ENCODE data around the gene MED15. TPM values are rescaled to one million over a fixed set of nuclear protein-coding genes. Genes with fewer than 3 reads are reported as not detected.

The MED15 gene
- total and polyA plus RNA-seq, 10 of the 15 experiments (the other 5 are each of a cell fraction or from before 2014, with no cell fraction given) = 1.4 to 75.2 (median 26.9) TPM

DNA sequence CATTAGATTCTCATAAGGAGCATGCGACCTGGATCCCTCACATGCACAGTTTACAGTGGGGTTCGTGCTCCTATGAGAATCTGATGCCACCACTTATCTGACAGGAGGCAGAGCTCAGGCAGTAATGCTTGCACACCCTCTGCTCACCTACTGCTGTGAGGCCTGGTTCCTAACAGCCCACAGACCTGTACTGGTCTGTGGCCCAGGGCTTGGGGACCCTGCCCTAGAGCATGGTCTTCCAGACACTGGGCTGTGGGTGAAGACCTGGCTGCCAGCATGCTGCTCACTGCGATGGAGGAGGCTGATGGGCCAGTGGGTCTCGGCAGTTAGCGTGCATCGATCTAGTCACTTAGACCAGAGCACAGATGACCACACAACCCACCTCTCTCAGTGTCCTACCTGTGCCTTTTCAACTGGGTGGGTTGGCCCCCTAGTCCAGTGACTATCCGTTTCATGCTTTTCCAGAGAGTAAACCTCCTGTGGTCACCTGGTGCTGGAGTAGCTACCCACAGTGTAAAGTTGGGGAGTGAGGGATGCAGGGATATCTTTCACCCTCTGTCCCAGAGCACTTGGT is 21.1 kb downstream of the MED15 start (continued):
- TF ChIP-seq ZNF592 (IDR thresholded peaks at IDR 0.05) = no peak

- no peaks in the 10 kb centered on the region; the same call in 1 of the 2 replicates for H3K4me1 ChIP-seq (ENCODE audit: control insufficient read depth, insufficient read depth, low read length)
- no peak for ATAC-seq
- no peak for FAIRE-seq
- H3K4me2 ChIP-seq (ENCODE audit: control insufficient read depth, insufficient read depth) = no peak overlapping the region
- no peak overlapping the region for H3K4me3 ChIP-seq
- no peak for DNase-seq (ENCODE audit: low read depth, low spot score)
- in situ Hi-C loops (cut with MboI) = no loop called here
- ChIA-PET CTCF (interaction anchor here (1.2 kb wide), 1 partner anchor 41 kb away, joined by 4 read pairs; no protein-coding TSS in a partner anchor), POLR2A (no interaction called here), SMC1A (ENCODE audit: uncharacterized antibody, unreplicated experiment) (no interaction called here), RAD21 (ENCODE audit: unreplicated experiment) (interaction anchor here (1.0 kb wide), 1 partner anchor 18 kb away, joined by 3 read pairs; no protein-coding TSS in a partner anchor)
- H2AFZ ChIP-seq (ENCODE audit: control insufficient read depth, low read depth, low read length) = no peak overlapping the region
- peaks cover 7% of the 10 kb centered on the region for H4K20me1 ChIP-seq (ENCODE audit: control insufficient read depth, insufficient read depth)
- intact Hi-C loops (cut with micrococcal nuclease; ENCODE audit: unreplicated experiment) = no loop called here
- WGBS (ENCODE audit: insufficient coverage, insufficient replicate concordance, low lambda C conversion rate, missing lambda C conversion rate) = 93% methylated on average over 15 of the region's 15 CpGs
- no peaks in the 10 kb centered on the region for H3K9me3 ChIP-seq (replicated peaks; ENCODE audit: control insufficient read depth, insufficient read depth, low read length)
- peaks cover 64% of the 10 kb centered on the region for H3K79me2 ChIP-seq (ENCODE audit: control insufficient read depth, insufficient read depth, low read length)
- H3K36me3 ChIP-seq (ENCODE audit: control insufficient read depth in 2 of 2, insufficient read depth in 2 of 2, low read length in 1 of 2) = peaks cover 19 to 34% of the 10 kb centered on the region in 2 experiments
- H3K27me3 ChIP-seq (replicated peaks in 1 of 2; ENCODE audit: control insufficient read depth in 2 of 2, insufficient read depth in 2 of 2, low read length in 1 of 2) = no peaks in the 10 kb centered on the region
- H3K9ac ChIP-seq (ENCODE audit: control insufficient read depth, insufficient read depth, low read length) = no peak overlapping the region
- no peak overlapping the region for H3K27ac ChIP-seq (ENCODE audit: control insufficient read depth, insufficient read depth)
- no TSS peak for BruUV-seq (replicated peaks)
- TF ChIP-seq, protein P1, sequence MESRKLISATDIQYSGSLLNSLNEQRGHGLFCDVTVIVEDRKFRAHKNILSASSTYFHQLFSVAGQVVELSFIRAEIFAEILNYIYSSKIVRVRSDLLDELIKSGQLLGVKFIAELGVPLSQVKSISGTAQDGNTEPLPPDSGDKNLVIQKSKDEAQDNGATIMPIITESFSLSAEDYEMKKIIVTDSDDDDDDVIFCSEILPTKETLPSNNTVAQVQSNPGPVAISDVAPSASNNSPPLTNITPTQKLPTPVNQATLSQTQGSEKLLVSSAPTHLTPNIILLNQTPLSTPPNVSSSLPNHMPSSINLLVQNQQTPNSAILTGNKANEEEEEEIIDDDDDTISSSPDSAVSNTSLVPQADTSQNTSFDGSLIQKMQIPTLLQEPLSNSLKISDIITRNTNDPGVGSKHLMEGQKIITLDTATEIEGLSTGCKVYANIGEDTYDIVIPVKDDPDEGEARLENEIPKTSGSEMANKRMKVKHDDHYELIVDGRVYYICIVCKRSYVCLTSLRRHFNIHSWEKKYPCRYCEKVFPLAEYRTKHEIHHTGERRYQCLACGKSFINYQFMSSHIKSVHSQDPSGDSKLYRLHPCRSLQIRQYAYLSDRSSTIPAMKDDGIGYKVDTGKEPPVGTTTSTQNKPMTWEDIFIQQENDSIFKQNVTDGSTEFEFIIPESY (IDR thresholded peaks at IDR 0.05) = no peak
- TF ChIP-seq RBBP5 (conservative IDR thresholded peaks at IDR 0.05) (no peak), REST (IDR thresholded peaks at IDR 0.05; ENCODE audit: low read depth, low read length) (no peak), RUNX3 (IDR thresholded peaks at IDR 0.05; ENCODE audit: low read length) (no peak), KLF5 (IDR thresholded peaks at IDR 0.05; ENCODE audit: partially characterized antibody) (no peak), BCL11A (IDR thresholded peaks at IDR 0.05; ENCODE audit: low read depth, low read length) (no peak), HDAC2 (IDR thresholded peaks at IDR 0.05) (no peak), JUND (IDR thresholded peaks at IDR 0.05; ENCODE audit: low read depth, low read length) (no peak), KDM1A (IDR thresholded peaks at IDR 0.05; ENCODE audit: borderline replicate concordance) (no peak), CEBPB (IDR thresholded peaks at IDR 0.05; ENCODE audit: borderline replicate concordance in 1 of 2, low read depth in 2 of 2, low read length in 2 of 2) (no peak)
Measured at GRCh38 chr22:20530368-20531153, 23.2 kb downstream of the MED15 start.

Measured in GM12878 (cell line).